Suprapubic skin (tissue), 3 donors: ENCODE measurements around the gene CAMTA1.

Experiments
- POLR2A ChIP-seq, 2 donors: fragments of 450-650 bp; IDR thresholded peaks; one replicate each; pipeline ENCODE4 v1.6.1; 2017; ENCODE audit warnings: antibody characterized with exemption in 2 of 2, mild to moderate bottlenecking in 2 of 2, moderate library complexity in 2 of 2
- TF ChIP-seq, protein P1 (sequence below), 2 donors: fragments of 200-600 bp in 1 of 2; fragments of 450-650 bp in 1 of 2; sonication (generic) in 1 of 2; IDR thresholded peaks; one replicate each; pipeline ENCODE4 v1.5.1; 2016 to 2019; ENCODE audit warnings: antibody characterized with exemption in 2 of 2, mild to moderate bottlenecking in 1 of 2, moderate library complexity in 1 of 2

DNA sequence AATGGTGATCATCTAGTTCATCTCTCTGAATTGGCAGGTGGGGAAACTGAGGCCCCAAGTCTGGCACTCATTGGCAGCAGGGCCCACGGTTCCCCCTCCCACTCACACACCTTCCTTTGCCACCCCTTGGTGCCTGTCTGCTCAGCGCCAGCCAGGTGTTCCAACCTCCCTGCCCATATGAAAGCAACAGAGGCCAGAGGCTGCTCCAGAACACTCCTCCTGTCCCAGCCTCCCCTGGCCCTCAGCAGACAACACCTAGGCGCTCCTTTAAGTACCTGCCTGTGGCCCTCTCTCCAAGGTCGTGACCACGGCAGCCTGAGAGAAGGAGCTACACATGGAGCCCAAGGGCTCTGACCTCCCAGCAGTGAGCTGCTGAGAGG is 623.5 kb downstream of the CAMTA1 start:
- TF ChIP-seq, protein P1, sequence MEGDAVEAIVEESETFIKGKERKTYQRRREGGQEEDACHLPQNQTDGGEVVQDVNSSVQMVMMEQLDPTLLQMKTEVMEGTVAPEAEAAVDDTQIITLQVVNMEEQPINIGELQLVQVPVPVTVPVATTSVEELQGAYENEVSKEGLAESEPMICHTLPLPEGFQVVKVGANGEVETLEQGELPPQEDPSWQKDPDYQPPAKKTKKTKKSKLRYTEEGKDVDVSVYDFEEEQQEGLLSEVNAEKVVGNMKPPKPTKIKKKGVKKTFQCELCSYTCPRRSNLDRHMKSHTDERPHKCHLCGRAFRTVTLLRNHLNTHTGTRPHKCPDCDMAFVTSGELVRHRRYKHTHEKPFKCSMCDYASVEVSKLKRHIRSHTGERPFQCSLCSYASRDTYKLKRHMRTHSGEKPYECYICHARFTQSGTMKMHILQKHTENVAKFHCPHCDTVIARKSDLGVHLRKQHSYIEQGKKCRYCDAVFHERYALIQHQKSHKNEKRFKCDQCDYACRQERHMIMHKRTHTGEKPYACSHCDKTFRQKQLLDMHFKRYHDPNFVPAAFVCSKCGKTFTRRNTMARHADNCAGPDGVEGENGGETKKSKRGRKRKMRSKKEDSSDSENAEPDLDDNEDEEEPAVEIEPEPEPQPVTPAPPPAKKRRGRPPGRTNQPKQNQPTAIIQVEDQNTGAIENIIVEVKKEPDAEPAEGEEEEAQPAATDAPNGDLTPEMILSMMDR (IDR thresholded peaks at IDR 0.05) = no peak
- TF ChIP-seq POLR2A (IDR thresholded peaks at IDR 0.05) = no peak
